Suppressor macrophage treated with lipopolysaccharide for 4 hours (primary cell): ENCODE results near the gene GRIA1.

Experiments
- DNase-seq: peaks from one replicate; pipeline ENCODE4 v3.0.0-alpha.2; 2020

Gene GRIA1

DNA sequence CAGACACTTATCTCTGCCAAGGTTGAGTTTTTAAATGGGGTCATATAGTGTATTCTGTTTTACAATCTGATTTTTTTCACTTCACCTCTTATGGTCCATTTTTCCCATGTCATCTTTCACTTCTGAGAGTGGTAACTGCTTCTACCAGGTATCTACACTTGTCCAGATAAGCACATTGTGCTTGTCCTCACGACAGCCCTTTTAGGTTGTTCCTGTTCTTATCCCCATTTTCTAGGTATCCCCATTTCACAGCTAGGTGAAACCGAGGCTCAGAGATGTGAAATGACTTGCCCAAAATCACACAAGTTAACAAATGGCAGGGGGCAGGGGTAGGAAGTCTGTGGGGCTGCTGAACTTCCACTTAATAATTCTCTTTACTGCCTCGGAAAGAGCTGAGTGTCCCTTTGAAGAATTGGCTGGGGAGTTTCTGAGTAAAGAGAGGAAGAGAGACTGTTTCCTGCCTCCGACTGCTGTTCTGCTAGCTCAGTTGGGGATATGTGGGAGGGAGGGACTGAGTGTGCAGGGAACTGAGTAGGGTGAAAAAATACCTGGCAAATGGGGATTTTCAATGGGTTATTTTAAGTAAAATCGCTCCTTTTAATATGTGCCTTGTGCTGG is 255.4 kb downstream of the GRIA1 start:
- DNase-seq: no peak

GRCh38 chr5:153746440-153746839 is 256.0 kb downstream of the GRIA1 start:
- no peak for DNase-seq

GRCh38 chr5:153748823-153749222 is 258.4 kb downstream of the GRIA1 start:
- no peak for DNase-seq

DNA sequence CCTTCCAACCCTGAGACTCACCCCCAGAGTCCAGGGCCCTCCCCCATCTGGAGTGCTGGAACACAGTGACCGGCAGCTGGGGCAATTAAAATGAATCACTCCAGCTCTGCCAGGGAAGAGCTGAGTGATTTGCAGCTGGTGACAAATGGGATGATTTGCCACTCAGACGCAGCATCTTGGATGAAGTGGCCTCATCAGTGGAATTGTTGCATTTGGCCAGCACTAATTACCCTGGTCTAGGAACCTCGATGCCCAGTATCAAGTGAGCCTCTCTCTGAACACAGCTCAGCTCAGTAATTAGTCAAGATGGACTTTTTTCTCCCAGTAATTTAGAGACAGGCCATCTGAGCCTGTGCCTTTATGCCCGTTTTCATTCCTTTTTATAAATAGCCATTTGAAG is 259.5 kb downstream of the GRIA1 start:
- no peak for DNase-seq

- no peak for DNase-seq
Observed at GRCh38 chr5:153751251-153751650, 260.8 kb downstream of the GRIA1 start.

GRCh38 chr5:153752890-153753289 is 262.4 kb downstream of the GRIA1 start:
- DNase-seq: no peak

DNA sequence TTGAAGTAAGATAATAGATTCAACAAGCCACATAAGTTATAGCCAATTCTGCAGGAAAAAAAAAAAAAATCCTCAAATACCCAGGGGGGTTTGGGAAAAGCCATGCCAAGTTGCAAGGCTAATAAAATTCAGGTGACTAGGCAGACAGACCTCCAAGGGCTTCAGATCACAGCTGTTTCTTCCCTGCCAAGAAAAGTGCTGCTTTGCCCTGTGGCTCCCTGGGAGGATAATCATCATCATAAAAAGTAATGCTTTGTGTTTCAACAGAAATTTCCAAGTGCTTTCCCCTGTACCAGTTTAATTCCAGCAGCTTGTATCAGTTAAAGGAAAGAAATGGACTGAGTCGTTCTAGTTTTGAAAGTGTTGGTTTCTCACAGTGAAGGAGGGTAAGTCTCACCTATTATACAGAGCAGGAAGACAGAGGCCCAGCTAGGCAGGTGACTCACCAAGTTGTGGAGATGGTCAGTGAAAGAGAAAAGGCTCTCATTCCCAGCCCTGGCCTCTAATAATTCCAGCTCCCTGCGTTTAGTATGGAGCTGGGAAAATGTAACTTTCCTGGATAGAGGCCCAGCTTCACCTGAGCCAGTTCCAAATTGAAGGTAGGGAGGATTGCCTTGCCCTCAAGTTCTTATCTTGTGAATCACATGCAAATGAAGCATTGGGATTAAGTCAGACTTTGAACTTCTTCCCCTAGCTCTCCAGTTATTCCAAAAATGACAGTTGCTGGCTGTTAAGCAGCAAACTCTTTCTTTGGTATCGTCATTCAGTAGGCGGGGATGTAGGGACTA is 263.4 kb downstream of the GRIA1 start:
- DNase-seq: no peak

DNA sequence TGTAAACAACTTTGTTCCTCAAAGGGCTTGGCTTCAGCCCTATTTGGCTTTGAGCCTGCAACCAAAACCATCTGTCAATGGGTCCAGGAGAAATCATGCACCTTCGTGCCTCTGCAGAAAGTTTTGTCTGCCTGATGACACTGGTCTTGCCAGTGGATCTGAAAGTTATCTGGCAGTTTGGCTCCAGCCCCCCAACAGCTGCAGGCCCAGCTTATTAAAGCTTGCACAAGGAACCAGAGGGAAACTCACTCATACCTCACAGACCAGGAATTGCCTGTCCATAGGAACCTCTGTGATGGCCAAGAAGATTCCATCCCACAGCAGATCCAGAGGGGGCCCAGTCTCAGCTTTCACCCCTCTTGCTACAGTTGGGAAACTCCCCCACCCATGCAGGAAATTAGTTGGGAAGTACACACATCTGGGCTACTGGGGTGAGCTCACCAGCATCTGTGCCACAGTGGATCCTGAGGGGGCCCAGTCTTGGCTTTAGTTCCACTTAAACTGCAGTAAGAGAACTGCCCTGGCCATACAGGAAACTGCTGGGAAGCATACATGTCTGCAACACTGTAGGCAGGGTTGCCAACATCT is 265.5 kb downstream of the GRIA1 start:
- no peak for DNase-seq

DNA sequence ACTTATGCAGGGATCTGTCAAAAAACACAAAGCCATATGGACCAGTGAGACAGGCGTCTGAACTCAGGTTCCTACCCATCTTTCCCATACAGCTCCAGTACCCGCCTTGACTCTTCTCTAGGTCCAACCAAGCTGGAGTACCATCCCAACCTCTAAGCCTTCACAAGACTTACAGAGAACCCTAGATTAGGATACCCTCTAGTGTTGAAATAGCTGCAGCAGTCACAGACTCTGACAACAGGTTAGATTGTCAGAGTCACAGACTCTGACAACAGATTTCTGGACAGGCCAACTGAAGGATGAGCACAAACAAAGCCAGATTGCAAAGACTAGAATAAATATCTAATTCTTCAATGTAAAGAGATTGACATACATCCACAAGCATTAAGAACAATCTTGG is 266.1 kb downstream of the GRIA1 start:
- DNase-seq: no peak

GRCh38 chr5:153765987-153766386 is 275.5 kb downstream of the GRIA1 start:
- no peak for DNase-seq

DNA sequence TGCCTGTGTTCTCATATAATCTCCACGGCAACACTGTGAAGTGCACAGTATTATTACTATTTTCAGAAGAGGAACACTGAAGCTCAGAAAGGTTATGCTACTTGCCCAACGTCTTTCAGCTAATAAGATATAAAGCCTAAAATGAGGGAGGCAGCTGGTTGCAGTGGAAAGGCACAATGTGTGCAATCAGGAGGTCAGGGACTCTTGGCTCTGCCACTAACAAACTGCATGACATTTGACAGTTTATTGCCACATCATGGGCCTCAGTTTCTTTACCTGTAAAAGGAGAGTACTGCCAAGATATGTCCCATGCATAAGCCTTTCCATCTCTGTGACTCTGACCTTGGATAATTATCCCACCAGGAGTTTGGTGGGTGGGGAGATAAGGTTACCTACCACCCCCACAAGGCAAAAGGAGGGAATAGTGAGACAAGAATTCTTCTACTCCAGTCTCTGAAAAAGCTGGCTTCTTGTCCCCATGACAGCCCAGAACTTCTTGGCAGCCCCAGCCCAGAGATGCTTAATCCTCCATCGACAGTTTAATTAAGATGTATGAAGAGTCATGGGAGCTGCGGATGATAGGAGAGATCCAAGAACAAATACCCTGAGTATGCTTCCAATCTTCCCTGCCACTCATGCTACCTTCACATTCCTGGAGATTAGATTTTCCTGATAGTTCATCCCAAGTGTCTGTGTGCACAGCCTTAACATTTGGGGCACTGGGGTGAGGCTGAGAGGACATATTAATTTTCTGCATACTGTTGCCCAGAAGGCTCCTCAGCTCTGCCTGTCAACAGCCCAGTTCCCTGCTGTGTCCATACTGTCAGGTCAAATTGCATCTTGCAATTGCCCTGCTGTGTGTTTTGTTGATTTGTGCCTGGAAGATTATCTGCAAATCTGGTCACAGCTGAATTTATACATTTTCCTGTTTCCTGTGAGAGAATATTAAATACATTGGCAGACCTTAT is 277.0 kb downstream of the GRIA1 start:
- no peak for DNase-seq

DNA sequence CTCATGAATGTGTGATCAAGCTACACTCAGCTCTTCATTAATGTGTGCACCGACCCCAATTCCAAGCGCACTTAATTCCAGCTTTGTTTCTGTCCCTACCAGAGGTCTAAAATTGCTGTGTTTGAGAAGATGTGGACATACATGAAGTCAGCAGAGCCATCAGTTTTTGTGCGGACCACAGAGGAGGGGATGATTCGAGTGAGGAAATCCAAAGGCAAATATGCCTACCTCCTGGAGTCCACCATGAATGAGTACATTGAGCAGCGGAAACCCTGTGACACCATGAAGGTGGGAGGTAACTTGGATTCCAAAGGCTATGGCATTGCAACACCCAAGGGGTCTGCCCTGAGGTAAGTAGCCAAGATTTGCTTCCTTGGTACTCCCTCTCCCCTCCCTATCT is 279.6 kb downstream of the GRIA1 start:
- no peak for DNase-seq

- no peak for DNase-seq
Observed at GRCh38 chr5:153774686-153775085, 284.2 kb downstream of the GRIA1 start.

DNA sequence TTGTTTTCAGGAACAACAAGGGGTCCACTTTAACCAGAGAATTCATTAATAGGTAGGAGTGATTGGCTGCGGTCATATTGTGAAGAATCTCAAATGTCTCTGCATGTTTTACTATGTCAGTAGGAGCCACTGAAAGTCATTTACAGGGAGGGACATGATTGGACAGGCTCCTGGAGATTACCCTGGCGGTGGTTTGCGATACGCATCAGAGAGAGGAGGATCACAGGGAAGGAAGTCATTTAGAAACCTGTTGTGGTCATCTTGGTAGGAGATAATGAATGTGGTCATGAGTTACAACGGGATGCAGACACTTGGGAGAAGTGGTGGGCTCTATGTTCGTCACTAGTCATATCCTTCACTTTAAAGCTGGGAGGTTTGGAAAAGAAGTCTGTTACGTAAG is 285.5 kb downstream of the GRIA1 start:
- no peak for DNase-seq

GRCh38 chr5:153777681-153778581 is 287.5 kb downstream of the GRIA1 start:
- DNase-seq: no peak

DNA sequence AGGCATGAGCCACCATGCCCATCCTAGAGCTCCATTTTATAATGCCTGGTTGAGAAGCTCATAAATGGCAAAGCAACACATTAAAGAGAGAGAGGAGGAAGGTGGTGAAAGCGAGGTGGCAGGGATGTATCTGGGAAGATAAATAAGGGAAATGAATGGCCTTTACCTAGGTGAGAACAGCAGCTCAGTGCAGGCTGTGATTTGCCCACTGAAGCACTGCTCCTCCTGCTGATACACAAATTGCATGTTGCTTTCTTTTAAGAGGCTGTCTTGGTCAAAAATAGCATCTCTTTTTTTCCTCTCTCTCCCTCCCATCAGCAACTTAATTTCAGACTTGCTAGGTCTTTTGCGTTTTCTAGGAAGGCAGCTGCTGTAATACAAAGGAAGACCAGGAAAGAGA is 289.4 kb downstream of the GRIA1 start:
- DNase-seq: no peak

- no peak for DNase-seq
Observed at GRCh38 chr5:153780876-153781705, 290.6 kb downstream of the GRIA1 start.

DNA sequence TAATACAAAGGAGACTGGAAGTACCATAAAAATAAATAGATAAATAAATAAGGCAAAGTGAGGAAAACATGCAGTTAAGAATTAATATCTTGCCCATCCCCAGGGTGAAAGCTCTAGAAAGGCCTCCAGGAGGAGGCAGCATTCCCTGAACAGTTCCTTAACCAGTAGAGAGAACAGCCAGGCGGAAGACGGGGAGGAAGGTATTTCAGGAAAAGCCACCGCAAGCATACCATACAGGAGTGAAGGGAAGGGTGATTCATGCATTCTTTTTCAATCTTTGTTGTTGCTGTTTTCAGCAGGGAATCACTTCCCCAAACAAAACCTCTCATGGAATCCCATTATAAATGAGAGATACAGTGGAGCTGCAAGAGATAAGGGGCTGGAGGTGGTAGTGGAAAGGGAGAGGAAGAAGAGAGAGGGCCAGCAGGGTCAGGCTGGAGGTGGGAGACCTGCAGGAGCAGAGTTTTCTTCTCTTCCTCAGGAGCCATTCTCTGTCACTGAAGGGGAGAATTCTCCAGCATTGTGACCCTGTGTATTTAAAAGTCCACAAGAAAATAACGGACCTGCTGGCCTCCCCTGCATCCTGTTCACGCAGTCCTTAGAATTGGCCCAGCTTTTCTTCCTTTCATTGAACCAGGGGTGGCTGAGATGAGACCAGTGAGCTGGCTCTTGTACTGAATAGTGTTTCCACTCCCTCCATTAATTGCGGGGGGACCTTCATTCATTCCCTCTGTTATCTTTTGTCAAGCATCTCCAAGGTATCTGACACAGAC is 292.3 kb downstream of the GRIA1 start:
- no peak for DNase-seq

DNA sequence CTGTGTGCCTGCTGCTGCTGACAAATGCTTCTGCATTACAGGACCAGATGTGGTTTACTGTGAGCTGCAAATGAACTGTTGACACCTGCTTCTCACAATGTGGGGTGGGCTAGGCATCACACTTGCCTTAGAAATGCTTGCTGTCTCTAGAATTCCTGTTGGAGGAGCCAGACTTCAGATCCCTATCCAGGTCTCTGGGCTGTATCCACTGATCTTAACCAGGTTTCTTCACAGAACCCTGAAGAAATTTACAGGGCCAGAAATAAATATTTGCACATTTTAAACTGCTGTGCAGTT is 292.8 kb downstream of the GRIA1 start:
- DNase-seq: no peak

DNA sequence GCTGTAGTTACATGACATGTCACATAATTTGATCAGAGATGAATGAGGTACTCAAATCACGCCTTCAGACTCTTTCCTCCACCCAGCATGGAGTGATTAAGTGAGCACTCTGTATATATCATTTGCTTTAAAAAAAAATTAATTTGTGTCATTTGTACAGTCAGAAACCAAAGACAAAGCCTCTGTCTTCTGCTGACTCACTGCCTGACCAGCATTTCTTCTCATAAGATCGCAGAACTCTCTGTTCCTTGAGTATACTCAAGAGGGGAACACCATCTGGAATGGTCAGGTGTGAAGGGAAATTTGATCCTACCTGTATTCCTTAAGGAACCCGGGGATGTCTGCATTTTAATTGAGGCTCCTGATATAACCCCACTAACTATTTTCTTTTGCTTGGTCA is 293.8 kb downstream of the GRIA1 start:
- DNase-seq: no peak

- DNase-seq: no peak
Observed at GRCh38 chr5:153791339-153791738, 300.9 kb downstream of the GRIA1 start.
